ENCODE results near the gene CPB2.

Gene CPB2

GRCh38 chr13:46045424-46045823 is 59.4 kb downstream of the CPB2 start:
- DNase-seq = no peak

DNA sequence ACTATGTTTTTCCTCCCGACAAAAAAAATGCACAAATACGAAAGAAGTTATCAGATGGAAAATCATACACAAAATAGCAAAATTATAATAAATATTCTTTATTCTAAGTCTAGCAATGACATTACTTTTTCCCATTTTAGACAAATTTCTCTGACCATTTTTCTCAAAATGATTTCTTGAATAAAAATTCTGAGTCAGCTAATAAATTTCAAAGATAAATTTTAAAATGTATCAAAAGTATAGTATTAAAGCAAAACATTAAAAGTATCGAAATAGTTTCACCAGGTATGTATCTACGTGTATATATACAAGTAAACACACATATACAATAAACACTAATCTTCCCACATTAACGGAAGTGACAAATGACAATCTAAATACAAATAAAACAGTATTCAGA is 61.2 kb downstream of the CPB2 start:
- no peak for DNase-seq

GRCh38 chr13:46041419-46041839 is 63.4 kb downstream of the CPB2 start:
- DNase-seq = no peak

GRCh38 chr13:46040763-46041162 is 64.1 kb downstream of the CPB2 start:
- DNase-seq = no peak

DNA sequence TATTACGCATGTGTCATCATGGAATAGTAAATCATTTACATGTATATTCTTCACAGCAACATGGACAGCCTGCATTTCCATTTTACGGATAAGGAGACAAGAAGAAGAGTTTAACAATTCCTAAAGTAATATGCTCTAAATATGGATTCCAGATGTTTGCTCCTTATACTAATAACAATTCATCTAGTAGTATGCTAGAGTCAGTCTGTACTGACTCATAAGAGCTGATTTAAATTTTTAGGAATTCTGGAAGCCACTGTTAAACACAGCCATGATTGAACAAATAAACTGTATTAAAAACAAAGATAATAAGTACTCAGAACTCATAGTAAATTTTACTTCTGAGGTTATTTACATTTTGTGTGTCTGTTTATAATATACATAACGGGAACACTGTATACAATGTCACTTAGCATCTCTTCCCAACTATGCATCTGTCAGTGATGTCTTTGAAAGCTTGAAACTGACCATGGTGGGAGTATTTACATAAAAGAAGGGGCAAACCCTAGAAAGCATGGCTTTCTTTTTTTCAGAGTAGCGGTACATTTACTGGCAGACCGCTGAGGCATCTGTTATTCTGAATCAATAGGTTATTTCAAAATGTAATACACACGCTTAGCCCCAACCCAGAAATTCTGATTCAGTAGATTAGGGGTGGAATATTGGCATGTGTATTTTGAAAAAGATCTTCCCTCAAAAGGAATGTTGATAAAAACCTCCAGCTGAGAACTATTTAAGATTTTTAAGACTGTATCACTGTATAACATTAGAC is 65.2 kb downstream of the CPB2 start:
- DNase-seq = no peak

DNA sequence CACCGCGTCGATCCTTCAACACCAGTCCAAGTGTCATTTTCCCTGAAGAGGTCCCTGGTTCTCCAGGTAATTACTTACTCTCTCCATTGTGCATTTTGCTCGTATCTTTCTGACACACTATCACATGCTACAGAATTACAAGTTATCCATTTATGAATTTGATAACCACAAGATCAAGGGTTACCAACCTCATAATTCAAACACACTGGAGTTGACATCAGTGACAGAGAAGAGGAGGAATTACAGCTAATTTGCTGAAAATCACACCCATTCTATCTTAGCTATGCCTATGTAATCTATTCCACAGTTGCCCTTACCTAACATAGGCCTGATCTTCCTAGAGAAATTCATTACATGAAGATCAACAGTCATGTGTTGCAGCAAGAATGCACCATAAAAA is 66.5 kb downstream of the CPB2 start:
- DNase-seq = no peak

GRCh38 chr13:46035066-46035465 is 69.8 kb downstream of the CPB2 start:
- no peak for DNase-seq

GRCh38 chr13:46032341-46032740 is 72.5 kb downstream of the CPB2 start:
- DNase-seq = no peak

DNA sequence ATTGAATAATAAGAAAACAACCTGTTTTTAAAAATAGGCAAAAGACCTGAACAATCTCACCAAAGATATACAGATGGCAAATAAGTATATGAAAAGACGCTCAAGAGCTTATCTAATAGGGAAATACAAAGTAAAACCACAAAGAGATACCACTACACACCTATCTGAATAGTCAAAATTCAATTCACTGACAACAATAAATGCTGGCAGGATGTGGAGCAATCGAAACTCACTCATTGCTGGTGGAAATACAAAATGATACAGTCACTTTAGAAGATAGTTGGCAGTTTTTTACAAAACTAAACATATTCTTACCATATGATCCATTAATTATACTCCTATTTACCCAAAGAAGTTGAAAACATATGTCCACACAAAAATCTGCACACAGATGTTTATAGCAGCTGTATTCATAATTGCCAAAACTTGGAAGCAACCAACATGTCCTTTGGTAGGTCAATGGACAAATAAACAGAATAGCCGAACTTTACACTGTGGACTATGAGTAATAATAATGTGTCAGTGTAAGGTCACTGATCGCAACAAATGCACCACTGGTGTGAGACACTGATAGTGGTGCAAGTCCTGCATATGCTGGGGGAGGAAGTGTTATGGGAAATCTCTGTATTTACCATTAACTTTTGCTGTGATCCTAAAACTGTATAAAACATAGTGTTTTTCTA is 73.1 kb downstream of the CPB2 start:
- DNase-seq = no peak

DNA sequence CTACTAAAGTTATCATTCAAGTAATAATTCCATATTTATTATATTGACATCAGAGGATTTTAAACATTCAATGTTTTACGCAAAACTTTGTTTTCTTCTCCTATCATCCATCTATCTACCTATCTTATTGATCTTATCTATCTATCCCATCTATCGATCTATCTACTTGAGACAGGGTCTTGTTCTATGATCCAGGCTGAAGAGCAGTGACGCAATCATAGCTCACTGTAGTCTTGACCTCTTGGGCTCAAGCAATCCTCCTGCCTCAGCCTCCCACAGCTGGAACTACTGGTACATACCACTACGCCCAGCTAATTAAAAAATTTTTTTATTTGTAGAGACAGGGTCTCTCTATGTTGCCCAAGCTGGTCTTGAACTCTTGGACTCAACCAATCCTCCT is 79.7 kb downstream of the CPB2 start:
- DNase-seq = no peak

- no peak for DNase-seq
Observed at GRCh38 chr13:46022481-46022880, 82.4 kb downstream of the CPB2 start.

DNA sequence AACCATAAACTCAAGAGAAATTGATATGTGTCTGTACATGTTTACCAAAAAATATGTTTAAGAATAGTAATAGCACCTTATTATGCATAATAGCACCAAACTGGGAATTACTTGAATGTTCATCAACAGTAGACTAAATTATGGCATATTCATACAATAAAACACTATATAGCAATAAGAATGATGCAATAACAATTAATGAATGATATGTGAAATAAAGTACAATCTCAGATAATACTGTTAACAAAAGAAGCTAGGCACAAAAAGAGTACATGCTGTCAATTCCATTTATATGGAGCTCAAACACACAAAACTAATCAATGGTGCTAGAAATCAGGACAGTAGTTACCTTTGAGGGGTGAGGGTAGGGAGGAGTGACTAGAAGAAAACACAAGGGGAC is 88.6 kb downstream of the CPB2 start:
- DNase-seq = no peak

- no peak for DNase-seq
Observed at GRCh38 chr13:46015366-46015765, 89.5 kb downstream of the CPB2 start.

GRCh38 chr13:46012404-46012803 is 92.4 kb downstream of the CPB2 start:
- no peak for DNase-seq

GRCh38 chr13:46010148-46010547 is 94.7 kb downstream of the CPB2 start:
- DNase-seq = no peak

DNA sequence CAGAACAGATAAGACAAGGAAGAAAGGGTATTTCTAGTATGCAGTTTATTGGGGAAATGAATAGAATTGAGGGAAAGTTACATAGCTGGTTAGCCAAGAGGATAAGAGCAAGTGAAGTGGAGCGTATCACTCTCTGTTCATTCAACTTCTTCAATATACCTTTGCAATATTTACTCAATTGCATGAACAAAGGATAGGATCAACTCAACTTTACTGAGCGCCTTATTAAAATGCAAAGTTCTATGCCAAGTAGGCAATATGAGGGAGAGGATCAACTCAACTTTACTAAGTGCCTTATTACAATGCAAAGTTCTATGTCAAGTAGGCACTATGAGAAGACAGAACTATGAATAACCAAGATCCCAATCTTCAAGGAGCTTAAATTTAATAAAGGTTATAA is 96.2 kb downstream of the CPB2 start:
- no peak for DNase-seq

DNA sequence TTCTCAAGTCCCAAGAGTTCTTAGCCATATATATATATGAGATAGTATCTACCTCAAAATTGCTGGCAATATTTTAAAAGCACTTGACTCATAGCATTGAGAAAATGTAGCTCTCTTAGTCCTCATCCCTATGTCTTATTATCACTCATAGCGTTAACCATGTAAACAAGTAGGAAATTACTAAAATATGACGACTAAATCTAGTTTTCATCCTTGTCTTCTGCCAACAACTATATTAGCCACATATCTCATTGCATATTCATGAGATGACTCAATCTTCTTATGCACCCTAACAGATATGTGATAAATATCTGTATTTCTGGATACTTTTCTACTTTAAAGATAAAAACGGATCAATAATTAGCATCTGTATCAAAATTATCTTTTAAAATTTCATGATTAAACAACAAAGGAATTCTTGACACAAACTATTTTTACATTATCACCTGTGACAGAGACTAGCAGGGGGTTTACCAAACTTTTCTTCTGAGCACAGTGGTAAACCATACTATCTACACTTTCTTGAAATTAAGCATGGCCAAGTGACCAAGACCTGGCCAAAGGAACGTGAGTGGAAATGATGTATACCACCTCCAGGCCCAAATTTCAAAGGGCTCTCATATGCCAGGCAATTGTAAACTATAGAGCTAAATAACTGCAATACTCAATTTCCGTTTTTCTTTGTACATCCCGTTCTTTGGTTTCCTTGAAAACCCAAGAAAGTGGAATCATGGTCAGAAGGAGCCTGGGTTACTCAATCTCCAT is 98.0 kb downstream of the CPB2 start:
- DNase-seq = no peak

DNA sequence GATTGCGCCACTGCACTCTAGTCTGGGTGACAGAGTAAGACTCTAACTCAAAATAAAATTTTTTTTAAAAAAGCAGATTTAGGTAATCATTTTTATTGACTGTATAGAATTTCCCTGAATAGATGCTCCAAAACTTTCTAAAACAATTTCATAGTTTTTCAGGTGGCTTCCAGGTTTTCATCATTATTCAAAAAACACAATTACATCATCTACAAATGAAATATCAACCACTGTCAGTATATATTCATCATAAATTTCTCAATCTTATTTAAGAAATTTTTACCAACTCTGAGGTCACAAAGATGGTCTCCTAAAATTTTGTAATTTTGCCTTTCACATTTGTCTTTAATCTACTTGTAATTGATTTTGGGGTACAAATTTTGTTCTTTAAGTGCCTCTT is 100.3 kb downstream of the CPB2 start:
- DNase-seq = no peak

Measured in activated CD8-positive, alpha-beta memory T cell treated with anti-CD3 and anti-CD28 coated beads, Interleukin-2, amount 50 U/mL, for 48 hours (primary cell).